GM19238 (cell line): ENCODE data around the gene CEMIP2.
"Not testable (repeated sequence)": the region's sequence is repeated elsewhere in the genome, so short reads cannot be mapped to it uniquely, and the experiment has no call there.

ENCODE experiments used
- DNase-seq: peaks from one replicate; pipeline ENCODE4 v3.0.0; 2011; ENCODE audit warnings: low spot score; ENCODE audit not compliant: insufficient read length

The CEMIP2 gene

GRCh38 chr9:71768388-71769174 lies at the start of gene CEMIP2:
Gene CEMIP2, minus strand, starts transcription at chr9:71768513. Its CDS starts 18,140 bp downstream, at chr9:71750373.
- peak; percentile 58 for DNase-seq

- no peak for DNase-seq
Observed at GRCh38 chr9:71816916-71817451, 48.7 kb upstream of the CEMIP2 start.

GRCh38 chr9:71814815-71815214 lies 46.5 kb upstream of the CEMIP2 start:
- no peak for DNase-seq

GRCh38 chr9:71814226-71814625 lies 45.9 kb upstream of the CEMIP2 start:
- no peak for DNase-seq

GRCh38 chr9:71812385-71812784 lies 44.1 kb upstream of the CEMIP2 start:
- no peak for DNase-seq

- no peak for DNase-seq
Observed at GRCh38 chr9:71808068-71808467, 39.8 kb upstream of the CEMIP2 start.

- peak; percentile 21 for DNase-seq
Observed at GRCh38 chr9:71806901-71807307, 38.6 kb upstream of the CEMIP2 start.

GRCh38 chr9:71805096-71805495 lies 36.8 kb upstream of the CEMIP2 start:
- DNase-seq, result not testable (repeated sequence)

GRCh38 chr9:71801826-71802225 lies 33.5 kb upstream of the CEMIP2 start:
- no peak for DNase-seq

- no peak for DNase-seq
Observed at GRCh38 chr9:71797266-71797665, 29.0 kb upstream of the CEMIP2 start.

- DNase-seq, result no peak
Observed at GRCh38 chr9:71796100-71796767, 27.9 kb upstream of the CEMIP2 start.

- DNase-seq, result no peak
Observed at GRCh38 chr9:71795097-71795813, 26.9 kb upstream of the CEMIP2 start.

- DNase-seq, result no peak
Observed at GRCh38 chr9:71793386-71794105, 25.2 kb upstream of the CEMIP2 start.

- DNase-seq, result no peak
Observed at GRCh38 chr9:71791875-71792274, 23.6 kb upstream of the CEMIP2 start.

- no peak for DNase-seq
Observed at GRCh38 chr9:71790296-71790695, 22.0 kb upstream of the CEMIP2 start.

- peak; percentile 31 for DNase-seq
Observed at GRCh38 chr9:71783120-71783523, 14.8 kb upstream of the CEMIP2 start.

GRCh38 chr9:71781391-71781790 lies 13.1 kb upstream of the CEMIP2 start:
- no peak for DNase-seq

- no peak for DNase-seq
Observed at GRCh38 chr9:71780953-71781352, 12.6 kb upstream of the CEMIP2 start.

- no peak for DNase-seq
Observed at GRCh38 chr9:71778085-71778484, 9.8 kb upstream of the CEMIP2 start.

- no peak for DNase-seq
Observed at GRCh38 chr9:71774920-71775319, 6.6 kb upstream of the CEMIP2 start.

GRCh38 chr9:71772726-71773125 lies 4.4 kb upstream of the CEMIP2 start:
- no peak for DNase-seq
